Stimulated activated CD4-positive, alpha-beta T cell treated with anti-CD3 and anti-CD28 coated beads, Interleukin-4, amount 100 ng/mL, for 48 hours (primary cell): Measurements from ENCODE around the gene TBXA2R.

Experiments used
- DNase-seq, 2 donors: peaks; one replicate each; pipeline ENCODE4 v3.0.0-alpha.2; 2020; ENCODE audit warnings: low read depth in 2 of 2

The TBXA2R gene

DNA sequence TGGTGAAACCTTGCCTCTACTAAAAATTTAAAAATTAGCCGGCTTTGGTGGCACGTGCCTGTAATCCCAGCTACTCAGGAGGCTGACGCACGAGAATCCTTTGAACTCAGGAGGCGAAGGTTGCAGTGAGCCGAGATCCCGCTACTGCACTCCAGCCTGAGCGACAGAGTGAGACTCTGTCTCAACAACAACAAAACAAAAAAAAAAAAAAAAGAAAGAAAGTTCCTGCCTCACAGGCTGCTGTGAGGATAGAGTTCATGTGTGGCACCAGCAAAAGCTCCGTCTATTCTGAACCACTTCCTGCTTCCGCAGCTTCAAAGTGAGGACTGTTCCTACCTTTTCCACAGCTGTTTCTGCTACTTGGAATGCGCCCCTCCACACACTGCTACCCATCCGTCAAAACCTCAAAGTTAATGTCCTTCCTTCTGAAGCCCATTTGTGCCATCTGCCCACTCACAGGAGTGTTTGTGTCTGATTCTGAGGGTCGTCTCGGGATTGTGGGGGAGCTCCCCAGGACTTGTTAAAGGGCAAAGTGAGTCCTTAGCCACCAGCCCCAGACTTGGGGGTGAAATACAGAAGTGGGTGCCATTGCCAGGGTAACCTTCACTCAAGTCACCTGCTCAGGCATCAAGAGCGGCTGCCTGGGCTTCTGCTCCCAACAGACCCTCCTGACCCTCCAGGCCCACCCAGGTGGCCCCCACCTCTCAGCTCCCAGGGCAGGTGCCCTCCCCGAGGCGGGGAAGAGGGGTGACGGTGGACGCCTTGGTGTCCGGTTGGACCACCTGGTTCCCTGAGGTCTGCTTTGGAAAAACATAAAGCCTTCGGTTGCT lies 52.2 kb downstream of the TBXA2R start:
- no peak for DNase-seq

DNA sequence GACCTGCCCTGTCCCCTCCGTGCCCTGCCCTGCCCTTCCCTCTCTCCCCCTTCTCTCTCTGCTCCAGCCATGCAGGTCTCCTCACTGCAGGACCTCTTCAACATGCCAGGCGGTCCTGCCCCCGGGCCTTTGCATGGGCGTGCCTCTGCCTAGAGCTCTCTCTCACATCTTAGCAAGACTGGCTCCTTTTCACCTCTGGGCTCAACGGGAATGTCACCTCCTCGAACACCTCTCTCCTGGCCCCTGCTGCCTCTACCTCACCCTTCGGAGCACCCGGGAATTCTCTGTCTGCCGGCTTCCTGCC lies 54.9 kb downstream of the TBXA2R start:
- no peak for DNase-seq

DNA sequence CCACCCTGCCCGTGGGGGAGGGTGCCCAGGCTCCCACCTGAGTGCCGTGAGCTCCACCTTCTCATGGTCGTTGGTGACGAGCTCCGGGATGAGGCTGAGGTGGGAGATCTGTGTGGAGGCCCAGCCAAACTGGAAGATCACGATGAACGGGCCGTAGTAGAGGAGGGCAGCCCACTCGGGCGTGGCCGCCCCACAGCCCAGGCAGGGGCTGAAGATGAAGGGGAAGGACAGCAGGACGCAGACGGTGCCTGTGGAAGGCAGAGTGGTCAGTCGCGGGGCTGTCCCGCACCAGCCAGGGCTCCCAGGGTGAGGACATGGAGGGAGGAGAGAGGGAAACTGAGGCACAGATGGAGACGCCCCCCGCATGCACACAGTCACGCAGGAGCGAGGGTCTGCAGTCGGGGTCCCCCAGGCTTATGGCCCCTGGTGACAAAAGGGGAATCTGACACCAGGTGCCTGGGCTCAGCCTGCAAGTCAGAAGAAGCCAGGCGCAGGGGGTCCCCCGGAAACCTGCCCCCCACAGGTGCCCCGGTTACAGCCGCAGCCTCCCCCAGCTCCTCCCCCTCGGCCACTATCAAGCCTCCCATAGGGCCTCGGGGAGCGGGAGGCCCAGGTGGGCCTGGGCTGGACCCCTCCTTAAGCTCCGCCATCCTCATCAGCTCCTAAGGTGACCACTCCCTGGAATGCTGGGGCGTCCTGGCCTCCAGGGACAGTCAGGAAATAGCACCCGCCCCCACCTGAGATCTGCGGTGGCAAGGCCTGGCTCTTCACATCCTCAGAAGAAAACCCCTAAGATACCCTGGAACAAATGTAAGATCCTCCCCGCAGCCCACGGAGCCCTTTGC lies 55.5 kb downstream of the TBXA2R start:
- no peak for DNase-seq

DNA sequence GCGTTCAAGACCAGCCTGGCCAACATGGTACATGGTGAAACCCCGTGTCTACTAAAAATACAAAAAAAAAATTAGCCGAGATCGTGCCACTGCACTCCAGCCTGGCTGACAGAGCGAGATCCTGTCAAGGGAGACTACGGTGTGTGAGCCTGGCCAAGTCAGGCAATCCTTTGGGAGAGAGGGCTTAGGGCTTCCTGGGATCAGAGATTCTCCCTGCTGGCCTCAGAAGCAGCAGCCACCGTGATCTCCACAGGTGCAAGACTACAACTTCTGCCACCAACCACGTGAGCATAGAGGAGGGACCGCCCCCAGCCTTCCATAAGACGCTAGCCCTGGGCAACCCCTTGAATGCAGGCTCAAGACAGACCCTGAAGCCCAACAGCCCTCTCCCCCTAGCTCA lies 56.9 kb downstream of the TBXA2R start:
- no peak for DNase-seq

DNA sequence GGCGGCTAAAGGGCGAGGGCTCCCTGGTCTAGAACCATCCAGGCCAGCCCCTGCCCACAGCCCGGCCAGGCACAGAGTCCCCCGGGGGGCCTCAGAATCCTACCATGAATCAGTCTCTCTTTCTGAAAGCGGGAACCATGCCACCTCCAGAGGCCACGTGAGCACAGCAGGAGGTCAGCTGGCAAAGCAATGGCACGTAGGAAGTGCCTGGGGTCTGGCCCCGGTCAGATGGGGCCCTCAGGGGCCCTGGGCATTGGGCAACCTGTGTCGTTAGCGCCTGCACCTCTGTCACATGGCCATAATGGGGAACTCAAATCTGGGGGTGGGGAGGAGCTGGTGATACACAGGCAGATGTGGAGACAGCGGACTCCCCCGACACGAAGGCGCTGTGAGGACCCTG lies 58.1 kb downstream of the TBXA2R start:
- DNase-seq, result no peak

DNA sequence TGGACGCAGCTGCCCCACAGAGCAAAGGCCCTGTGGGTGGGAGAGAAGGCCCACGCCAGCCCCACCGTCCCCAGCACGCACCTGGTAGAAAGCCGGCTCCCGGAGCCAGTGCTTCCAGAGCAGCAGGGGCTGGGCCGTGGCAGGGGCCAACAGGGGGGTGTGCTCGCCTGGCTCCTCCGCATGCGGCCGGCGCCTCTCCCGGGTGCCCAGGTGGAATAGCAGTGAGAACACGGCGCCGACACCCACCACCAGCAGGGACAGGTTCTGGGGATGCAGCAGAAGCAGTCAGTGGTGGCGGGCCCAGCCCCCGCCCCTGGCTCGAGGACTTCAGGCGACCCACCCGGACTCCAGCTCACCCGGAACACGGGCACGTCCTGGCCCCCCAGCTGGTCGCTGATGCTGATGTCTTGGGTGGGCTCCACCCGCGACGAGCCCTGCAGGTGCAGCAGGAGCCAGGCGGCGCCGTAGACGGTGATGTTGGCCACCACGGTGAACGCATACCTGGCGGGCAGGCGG lies 58.9 kb downstream of the TBXA2R start:
- no peak for DNase-seq

DNA sequence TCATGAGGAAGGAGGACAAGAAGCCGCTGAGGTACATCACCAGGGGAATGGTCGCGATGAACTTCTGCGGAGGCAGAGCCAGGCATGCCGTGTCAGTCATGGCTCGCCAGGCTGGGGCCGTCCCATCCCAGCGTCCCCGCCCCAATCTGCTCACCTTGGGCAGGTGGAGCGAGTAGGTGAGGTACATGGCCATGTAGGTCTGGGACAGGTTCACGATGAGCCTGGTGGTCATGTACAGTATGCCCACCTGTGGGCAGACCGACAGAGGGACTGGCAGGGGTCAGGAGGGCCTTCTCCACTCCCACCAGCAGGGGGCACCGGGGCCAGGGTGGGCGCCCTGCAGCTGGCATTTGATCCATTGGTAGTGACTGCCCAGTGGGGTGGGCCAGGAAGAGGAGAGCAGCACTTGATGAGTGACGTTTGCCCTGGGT lies 59.4 kb downstream of the TBXA2R start:
- peak in 1 of 2 donors; percentile 26 for DNase-seq

DNA sequence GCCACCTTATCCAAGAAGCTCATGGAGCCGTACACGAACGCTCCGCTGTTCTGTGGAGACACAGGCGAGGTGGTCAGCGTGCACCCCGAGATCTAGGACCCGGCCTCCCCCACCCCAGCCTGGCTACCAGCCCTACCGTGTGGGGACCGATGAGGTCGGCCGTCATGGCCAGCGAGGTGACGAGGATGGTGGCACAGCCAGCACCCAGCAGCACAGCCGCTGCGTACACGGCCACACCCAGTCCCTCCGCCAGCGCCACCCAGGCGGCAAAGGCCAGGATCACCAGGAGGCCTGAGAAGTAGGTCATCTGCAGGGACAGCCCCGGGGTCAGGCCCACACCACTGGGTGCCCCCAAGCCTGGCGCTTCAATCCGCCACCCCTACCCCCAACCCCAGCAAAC lies 60.6 kb downstream of the TBXA2R start:
- DNase-seq, result no peak

DNA sequence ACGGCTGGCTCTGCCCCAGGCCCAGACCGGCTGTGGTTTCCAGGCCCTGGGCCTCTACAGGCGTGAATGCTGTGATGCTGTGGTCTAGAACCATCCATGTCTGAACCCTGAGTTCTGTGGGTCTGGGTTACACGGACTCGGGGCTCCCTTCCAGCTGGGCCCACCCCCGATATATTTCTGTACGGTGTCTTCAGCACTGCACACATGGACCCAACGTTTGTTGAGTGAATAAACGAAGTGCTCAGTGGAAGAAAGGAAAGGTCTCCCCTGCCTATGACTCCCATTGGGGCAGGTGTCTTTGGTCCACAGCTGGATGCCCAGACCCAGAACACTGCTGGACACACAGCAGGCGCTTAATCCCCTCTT lies 61.0 kb downstream of the TBXA2R start:
- no peak for DNase-seq

DNA sequence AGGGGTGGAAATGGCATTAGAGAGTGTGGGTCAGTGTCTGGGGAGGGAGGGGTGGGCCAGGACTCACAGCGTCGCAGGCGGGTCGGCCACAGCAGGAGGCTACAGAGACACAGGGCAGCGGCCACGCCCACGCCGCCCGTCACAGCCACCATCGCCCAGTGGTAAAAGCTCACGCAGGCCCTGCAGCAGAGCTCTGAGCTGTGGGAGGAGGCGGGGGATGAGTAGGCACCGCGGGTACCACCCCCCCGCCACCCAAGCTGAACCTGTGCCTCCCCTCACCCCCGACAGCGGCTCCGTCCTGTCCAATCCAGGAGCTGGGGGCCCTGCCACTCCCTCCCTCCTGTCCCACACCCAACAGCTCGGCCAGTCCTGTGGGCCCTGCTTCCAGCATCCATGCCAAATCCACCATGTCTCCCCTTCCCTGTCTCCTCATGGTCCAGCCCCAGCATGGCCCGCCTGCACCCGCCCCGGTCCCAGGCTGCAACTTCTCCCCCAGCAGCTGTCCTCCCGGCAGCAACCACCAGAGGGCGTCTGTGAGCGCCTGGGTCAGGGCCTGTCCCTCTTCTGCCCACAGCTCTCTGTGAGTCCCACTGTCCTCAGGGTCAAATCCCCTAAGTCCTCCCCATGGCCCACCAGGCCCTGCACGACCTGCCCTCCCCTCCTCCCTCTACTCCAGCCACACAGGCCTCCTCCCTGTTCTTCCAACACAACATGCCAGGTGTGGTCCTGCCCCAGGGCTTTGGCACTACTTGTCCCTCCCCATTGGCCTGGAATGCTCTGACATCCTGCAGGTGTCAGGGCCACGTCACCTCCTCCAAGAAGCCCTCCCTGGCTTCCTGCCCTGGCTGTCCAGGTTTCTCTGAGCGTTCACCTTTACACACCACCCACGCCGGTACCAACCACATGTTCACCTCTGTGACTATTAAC lies 61.7 kb downstream of the TBXA2R start:
- peak; percentile 71 to 89 for DNase-seq
